PC-9 (cell line): Measurements from ENCODE around the gene TMEM163. TPM values are rescaled to one million over a fixed set of nuclear protein-coding genes. Genes with fewer than 3 reads are reported as not detected.
A peak's percentile ranks its signal among the peaks of the same experiment; 100 is the strongest.

ENCODE experiments used
- BruUV-seq: library from RNA; stranded (reverse); fragments of 400-500 nt; replicated peaks from 2 replicates; lab custom pipeline; 2021; lab: Mats Ljungman, UMichigan
- CTCF ChIA-PET: fragments of 300-600 bp; sonication (Branson Sonifier 250); formaldehyde crosslinking; loops from one replicate; lab custom pipeline; 2022; ENCODE audit warnings: antibody characterized with exemption; lab: Charles Lee
- POLR2A ChIA-PET: fragments of 300-600 bp; sonication (Branson Sonifier 250); formaldehyde crosslinking; loops from one replicate; lab custom pipeline; 2022; ENCODE audit warnings: antibody characterized with exemption; ENCODE audit not compliant: unreplicated experiment; lab: Charles Lee
- DNase-seq, 2 experiments: peaks; one replicate each; pipeline versions ENCODE4 v3.0.0 to v3.0.0-alpha.2; 2015 to 2022; ENCODE audit warnings: mixed read lengths in 1 of 2
- H2AFZ ChIP-seq: fragments of 200-600 bp; sonication (generic); 2 replicates; pipeline ENCODE4 v1.8.1; 2017; ENCODE audit warnings: antibody characterized with exemption
- H3F3A ChIP-seq: fragments of 200-600 bp; sonication (generic); 2 replicates; pipeline ENCODE4 v1.8.1; 2017; ENCODE audit warnings: antibody characterized with exemption, mild to moderate bottlenecking, low read depth; ENCODE audit not compliant: insufficient read depth
- H3K27ac ChIP-seq: fragments of 200-600 bp; sonication (generic); 2 replicates; pipeline ENCODE4 v1.6.1; 2016; ENCODE audit warnings: mixed run types
- H3K27me3 ChIP-seq: fragments of 200-600 bp; sonication (generic); 2 replicates; pipeline ENCODE4 v1.6.1; 2016; ENCODE audit warnings: low read depth, mixed run types; ENCODE audit not compliant: insufficient read depth
- H3K36me3 ChIP-seq: fragments of 200-600 bp; sonication (generic); 2 replicates; pipeline ENCODE4 v1.6.1; 2016; ENCODE audit warnings: low read depth, mixed run types
- H3K4me1 ChIP-seq: fragments of 200-600 bp; sonication (generic); replicated peaks from 2 replicates; pipeline ENCODE4 v1.6.1; 2016; ENCODE audit warnings: mixed run types; ENCODE audit not compliant: insufficient read depth
- H3K4me2 ChIP-seq: fragments of 200-600 bp; sonication (generic); 2 replicates; pipeline ENCODE4 v1.6.1; 2017; ENCODE audit warnings: mixed run types
- H3K4me3 ChIP-seq: fragments of 200-600 bp; sonication (generic); 2 replicates; pipeline ENCODE4 v1.6.1; 2016; ENCODE audit warnings: mixed run types
- H3K79me2 ChIP-seq: fragments of 200-600 bp; sonication (generic); 2 replicates; pipeline ENCODE4 v1.6.1; 2017; ENCODE audit warnings: low read depth, mixed run types
- H3K9me2 ChIP-seq: fragments of 200-600 bp; sonication (generic); 2 replicates; pipeline ENCODE4 v1.8.1; 2017; ENCODE audit warnings: mild to moderate bottlenecking; ENCODE audit not compliant: insufficient read depth
- H3K9me3 ChIP-seq: fragments of 200-600 bp; sonication (generic); 2 replicates; pipeline ENCODE4 v1.8.1; 2016; ENCODE audit warnings: low read depth; ENCODE audit not compliant: insufficient read depth
- H4K20me1 ChIP-seq: fragments of 200-600 bp; sonication (generic); 2 replicates; pipeline ENCODE4 v1.8.1; 2017; ENCODE audit not compliant: insufficient read depth
- EZH2 ChIP-seq: fragments of 200-600 bp; sonication (generic); IDR thresholded peaks from 2 replicates; pipeline ENCODE4 v1.8.0; 2017; ENCODE audit warnings: antibody characterized with exemption, low read depth
- intact Hi-C: fragments of 100-400 bp; cut with micrococcal nuclease; formaldehyde crosslinking; loops from one replicate; pipeline ENCODE4 v1.10.0; 2022; ENCODE audit not compliant: unreplicated experiment
- total RNA-seq: library from RNA; stranded (reverse); gene quantifications from 2 replicates; pipeline ENCODE4 v1.2.3, GENCODE V29; 2021
- TF ChIP-seq, protein P1 (sequence below): fragments of 200-600 bp; sonication (generic); conservative IDR thresholded peaks from 2 replicates; pipeline ENCODE4 v1.6.1; 2017; ENCODE audit warnings: mixed run types, antibody characterized with exemption, mild to moderate bottlenecking, moderate library complexity

Gene TMEM163
- total RNA-seq, 1 experiment from 2014 or later: 1.4 TPM

DNA sequence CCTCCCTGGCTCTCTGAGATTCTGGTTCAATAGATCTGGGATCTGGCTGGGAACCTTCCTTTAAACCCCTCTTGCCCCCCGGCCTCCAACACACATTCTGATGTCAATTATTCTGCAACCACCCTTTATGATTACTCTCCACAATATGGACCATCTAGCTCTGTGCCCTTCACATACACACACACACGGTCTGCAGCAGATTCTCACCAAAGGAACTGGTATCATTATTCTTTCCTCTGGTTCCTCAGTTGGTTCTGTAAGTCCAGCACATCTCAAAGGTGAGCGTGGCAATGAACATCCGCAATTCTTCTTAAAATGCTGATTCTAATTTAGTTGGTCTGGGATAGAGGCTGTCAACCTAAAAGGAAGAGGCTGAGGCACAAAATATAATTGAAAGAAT is 2.8 kb upstream of the TMEM163 start:
- no TSS peak for BruUV-seq
- no peaks in the 10 kb centered on the region for H4K20me1 ChIP-seq
- TF ChIP-seq, protein P1, sequence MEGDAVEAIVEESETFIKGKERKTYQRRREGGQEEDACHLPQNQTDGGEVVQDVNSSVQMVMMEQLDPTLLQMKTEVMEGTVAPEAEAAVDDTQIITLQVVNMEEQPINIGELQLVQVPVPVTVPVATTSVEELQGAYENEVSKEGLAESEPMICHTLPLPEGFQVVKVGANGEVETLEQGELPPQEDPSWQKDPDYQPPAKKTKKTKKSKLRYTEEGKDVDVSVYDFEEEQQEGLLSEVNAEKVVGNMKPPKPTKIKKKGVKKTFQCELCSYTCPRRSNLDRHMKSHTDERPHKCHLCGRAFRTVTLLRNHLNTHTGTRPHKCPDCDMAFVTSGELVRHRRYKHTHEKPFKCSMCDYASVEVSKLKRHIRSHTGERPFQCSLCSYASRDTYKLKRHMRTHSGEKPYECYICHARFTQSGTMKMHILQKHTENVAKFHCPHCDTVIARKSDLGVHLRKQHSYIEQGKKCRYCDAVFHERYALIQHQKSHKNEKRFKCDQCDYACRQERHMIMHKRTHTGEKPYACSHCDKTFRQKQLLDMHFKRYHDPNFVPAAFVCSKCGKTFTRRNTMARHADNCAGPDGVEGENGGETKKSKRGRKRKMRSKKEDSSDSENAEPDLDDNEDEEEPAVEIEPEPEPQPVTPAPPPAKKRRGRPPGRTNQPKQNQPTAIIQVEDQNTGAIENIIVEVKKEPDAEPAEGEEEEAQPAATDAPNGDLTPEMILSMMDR: no peak
- TF ChIP-seq EZH2: no peak
- POLR2A ChIA-PET: no interaction called here
- no peaks in the 10 kb centered on the region for H3F3A ChIP-seq
- no peak overlapping the region for H3K27ac ChIP-seq
- H3K9me3 ChIP-seq: no peaks in the 10 kb centered on the region
- peaks cover 9% of the 10 kb centered on the region for H3K27me3 ChIP-seq
- no peak for DNase-seq
- H3K4me3 ChIP-seq: no peak overlapping the region
- H3K9me2 ChIP-seq: no peaks in the 10 kb centered on the region
- intact Hi-C loops: no loop called here
- H3K79me2 ChIP-seq: no peaks in the 10 kb centered on the region
- CTCF ChIA-PET: no interaction called here
- peaks cover 4% of the 10 kb centered on the region; the same call in 1 of the 2 replicates for H3K4me1 ChIP-seq
- H2AFZ ChIP-seq: no peak overlapping the region
- no peaks in the 10 kb centered on the region for H3K36me3 ChIP-seq
- H3K4me2 ChIP-seq: no peak overlapping the region

DNA sequence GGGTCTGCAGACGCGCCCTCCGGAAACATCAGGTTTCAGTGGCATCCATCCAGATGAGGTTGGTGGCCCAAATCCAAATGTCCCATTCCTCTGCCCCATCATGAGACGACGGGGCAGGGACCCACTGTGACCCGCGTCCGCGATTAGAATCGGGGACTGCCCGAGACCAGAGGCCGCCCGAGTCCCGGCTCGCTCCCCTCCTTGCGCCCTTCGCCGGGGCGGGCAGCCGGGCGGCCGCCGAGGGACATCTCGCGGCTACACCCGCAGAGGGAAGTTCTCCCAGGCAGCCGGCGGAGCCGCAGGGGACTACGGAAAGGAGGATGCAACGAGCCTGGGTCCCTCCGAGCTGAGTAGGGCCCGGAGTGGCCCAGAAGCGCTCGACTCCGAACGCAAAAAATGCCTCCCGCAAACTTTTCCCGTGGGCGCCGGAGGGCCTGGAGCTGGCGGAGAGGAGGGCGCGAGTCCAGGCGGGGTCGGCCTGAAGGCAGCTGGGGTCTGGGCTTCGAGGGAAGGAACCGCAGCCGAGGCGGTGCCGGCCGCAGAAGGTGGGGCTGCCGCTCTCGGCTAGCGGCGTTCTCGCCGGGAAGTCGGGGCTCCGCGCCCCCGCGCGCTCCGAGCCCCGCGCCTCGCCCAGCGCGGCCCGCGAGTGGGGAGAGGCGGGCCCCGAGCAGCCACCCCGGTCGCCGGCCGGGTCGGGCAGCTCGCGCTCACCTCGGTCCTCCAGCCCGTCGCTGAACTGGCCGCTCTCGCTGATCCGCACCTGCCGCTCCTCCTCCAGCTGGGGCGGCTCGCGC is 580 bp downstream of the TMEM163 start:
- H3F3A ChIP-seq: no peaks in the 10 kb centered on the region
- H3K79me2 ChIP-seq: no peaks in the 10 kb centered on the region
- H3K4me1 ChIP-seq: peaks cover 4% of the 10 kb centered on the region; the same call in 1 of the 2 replicates
- DNase-seq: peak in 1 of 2 experiments; percentile 16
- peaks cover 9% of the 10 kb centered on the region for H3K27me3 ChIP-seq
- BruUV-seq: no TSS peak
- CTCF ChIA-PET: no interaction called here
- H3K9me2 ChIP-seq: no peaks in the 10 kb centered on the region
- H2AFZ ChIP-seq: peak overlapping the region; percentile 83
- peak overlapping the region; percentile 96 for H3K4me2 ChIP-seq
- peak; percentile 73; the same call in 1 of the 2 replicates for TF ChIP-seq EZH2
- TF ChIP-seq, protein P1: no peak
- POLR2A ChIA-PET: no interaction called here
- no peaks in the 10 kb centered on the region for H3K36me3 ChIP-seq
- no peaks in the 10 kb centered on the region for H3K9me3 ChIP-seq
- H3K27ac ChIP-seq: no peak overlapping the region
- H4K20me1 ChIP-seq: no peaks in the 10 kb centered on the region
- intact Hi-C loops: no loop called here
- H3K4me3 ChIP-seq: peak overlapping the region; percentile 74

DNA sequence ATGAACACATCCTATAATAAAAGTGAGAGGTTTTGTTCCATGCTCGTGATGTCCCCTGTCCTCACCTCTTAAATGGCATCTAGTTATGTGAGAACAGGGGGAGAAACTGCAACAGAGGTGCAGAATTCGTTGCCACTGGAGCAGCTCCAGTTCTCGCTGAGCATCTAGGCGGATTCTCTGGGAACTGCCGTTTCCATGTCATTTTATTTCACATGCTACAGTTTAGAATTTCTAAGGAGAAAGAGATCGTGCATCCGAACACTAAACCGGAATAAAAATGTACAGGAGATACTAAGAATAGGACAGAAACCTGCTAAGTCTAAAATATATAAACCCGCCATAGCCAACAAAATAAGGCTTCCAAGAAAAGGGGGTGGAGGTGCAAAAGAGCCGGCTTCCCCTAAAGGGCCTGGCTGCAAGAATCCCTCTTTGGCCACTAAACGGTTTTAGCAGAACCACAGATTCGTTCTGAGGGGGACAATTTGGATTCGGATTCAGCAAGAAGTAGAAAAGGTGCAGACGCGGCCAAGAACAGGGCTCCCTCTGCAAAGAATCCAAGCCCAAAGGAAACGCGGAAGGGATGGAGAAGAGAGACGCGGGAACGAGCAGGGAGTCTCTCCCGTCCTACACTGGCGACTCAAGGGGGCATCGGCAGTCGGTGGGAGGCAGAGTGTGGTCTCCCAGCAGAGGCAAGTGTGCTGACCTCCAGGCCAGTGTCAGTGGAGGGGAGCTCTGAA is 1.3 kb downstream of the TMEM163 start:
- BruUV-seq: TSS peak; percentile 23
- H3K36me3 ChIP-seq: no peaks in the 10 kb centered on the region
- intact Hi-C loops: no loop called here

More for the DNA sequence above, 1.3 kb downstream of the TMEM163 start:
- Histone ChIP-seq H3K9me2 (no peaks in the 10 kb centered on the region), H3K4me2 (peak overlapping the region; percentile 96), H3K4me1 (peaks cover 4% of the 10 kb centered on the region; the same call in 1 of the 2 replicates), H3K4me3 (peak overlapping the region; percentile 74), H3K9me3 (no peaks in the 10 kb centered on the region), H4K20me1 (no peaks in the 10 kb centered on the region), H3K27ac (no peak overlapping the region), H2AFZ (no peak overlapping the region; the same call in 1 of the 2 replicates), H3K79me2 (no peaks in the 10 kb centered on the region), H3K27me3 (peaks cover 9% of the 10 kb centered on the region), H3F3A (no peaks in the 10 kb centered on the region)
- no peak for DNase-seq
- TF ChIP-seq EZH2: no peak
- TF ChIP-seq, protein P1: no peak
- CTCF ChIA-PET: no interaction called here
- POLR2A ChIA-PET: no interaction called here
